SH-SY5Y (cell line): ENCODE data around the gene CPZ.

Experiments
- GATA2 ChIP-seq: IDR thresholded peaks from 2 replicates; pipeline ENCODE4 v1.6.1; 2011; ENCODE audit warnings: mild to moderate bottlenecking, low read depth, low read length
- GATA3 ChIP-seq: IDR thresholded peaks from 2 replicates; pipeline ENCODE4 v1.6.1; 2011; ENCODE audit warnings: low read depth, mild to moderate bottlenecking, low read length, moderate library complexity

DNA sequence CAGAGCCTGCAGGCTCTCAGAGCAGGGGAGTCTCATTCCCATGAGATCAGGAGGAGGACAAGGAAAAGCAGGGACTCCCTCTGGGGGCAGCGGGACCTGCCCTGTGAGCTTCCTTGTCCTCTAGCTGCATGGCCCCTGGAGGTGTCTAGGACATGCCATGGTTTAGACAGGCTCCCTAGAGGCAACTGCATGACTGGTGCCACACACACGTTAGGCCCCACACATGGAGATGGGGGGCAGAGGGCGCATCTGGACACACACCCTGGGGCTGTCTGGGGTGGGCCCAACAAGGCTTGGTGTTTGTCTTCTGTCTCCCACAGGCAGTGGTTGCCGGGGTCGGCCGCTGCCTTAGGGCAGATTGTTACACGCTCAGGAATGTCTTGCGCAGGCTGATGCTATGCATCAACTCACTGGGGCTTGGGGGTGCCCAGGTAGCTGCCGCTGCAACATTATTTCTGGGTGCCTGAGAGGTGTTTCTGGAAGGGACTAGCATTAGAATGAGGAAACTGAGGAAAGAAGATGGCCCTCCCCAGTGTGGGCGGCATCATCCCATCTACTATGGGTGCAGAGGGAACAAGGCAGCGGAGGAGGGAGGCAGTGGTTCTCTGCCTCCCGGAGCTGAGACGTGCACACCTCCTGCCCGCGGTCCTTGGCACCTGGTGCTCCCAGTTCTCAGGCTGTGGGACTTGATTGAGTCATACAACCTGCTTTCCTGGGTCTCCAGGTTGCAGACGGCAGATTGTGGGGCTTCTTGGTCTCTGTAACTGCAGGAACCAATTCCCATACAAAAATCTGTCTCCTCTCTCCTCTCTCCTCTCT lies 44.4 kb upstream of the CPZ start:
- TF ChIP-seq GATA2: no peak
- no peak for TF ChIP-seq GATA3
